Dermis microvascular lymphatic vessel endothelial cell (primary cell): ENCODE data around the gene SLCO2A1. TPM values are rescaled to one million over a fixed set of nuclear protein-coding genes. Genes with fewer than 3 reads are reported as not detected.

Source experiments
- DNase-seq, 2 donors: peaks; one replicate each; pipeline versions ENCODE4 v3.0.0 to v3.0.0-alpha.2; 2010; ENCODE audit warnings: low read depth in 2 of 2
- total RNA-seq: library from RNA; depleted of rRNA; stranded (reverse); fragments of >200 nt; gene quantifications from 2 replicates; pipeline ENCODE4 v1.2.1, GENCODE V29; 2014

SLCO2A1 gene
- total RNA-seq, 1 donor from 2014 or later: 1.2 TPM

DNA sequence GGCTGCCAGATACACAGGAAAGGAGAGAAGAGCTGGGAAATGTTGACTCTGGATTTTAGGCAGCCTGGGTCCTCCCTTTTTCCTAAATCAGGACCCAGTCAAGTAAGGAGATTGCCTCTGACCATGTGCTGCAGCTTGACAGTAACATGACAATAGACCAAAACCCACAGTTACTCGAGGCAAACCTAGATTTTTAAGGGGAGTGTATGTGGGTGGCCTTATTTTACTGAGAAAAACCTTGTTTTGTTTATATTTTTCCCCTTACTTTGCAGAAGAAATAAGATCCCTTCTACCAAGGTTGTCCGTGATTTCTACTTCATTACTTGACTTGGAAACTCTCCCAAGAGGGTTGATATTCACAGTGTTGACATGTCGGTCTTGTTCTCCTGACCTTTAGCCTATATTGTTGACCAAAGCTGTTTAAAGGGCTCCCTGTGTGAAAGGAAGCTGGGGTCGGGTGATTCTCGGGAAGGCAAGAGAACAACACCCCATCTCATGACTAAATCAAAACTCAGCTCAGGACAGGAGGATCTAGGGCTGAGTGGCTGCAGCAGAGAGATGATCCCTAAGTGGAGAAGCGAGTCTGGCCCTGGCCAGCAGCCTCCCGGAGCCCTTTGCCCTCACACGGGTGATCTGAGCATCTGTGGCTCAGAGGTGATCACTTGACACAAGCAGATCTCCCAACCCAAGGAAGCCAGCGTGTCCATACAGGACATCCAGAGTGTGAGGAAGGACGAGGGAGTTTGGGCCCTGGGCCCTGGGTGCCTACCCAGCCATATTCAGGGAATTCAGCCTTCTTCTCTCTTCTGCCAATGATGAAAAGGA is 31.0 kb upstream of the SLCO2A1 start:
- DNase-seq: peak in 1 of 2 donors; percentile 53

- no peak for DNase-seq
These were observed 30.2 kb upstream of the SLCO2A1 start for GRCh38 chr3:134059671-134060560.

- DNase-seq: no peak
These were observed 29.4 kb upstream of the SLCO2A1 start for GRCh38 chr3:134059035-134059601.

GRCh38 chr3:134057654-134058110 is 28.0 kb upstream of the SLCO2A1 start:
- no peak for DNase-seq

DNA sequence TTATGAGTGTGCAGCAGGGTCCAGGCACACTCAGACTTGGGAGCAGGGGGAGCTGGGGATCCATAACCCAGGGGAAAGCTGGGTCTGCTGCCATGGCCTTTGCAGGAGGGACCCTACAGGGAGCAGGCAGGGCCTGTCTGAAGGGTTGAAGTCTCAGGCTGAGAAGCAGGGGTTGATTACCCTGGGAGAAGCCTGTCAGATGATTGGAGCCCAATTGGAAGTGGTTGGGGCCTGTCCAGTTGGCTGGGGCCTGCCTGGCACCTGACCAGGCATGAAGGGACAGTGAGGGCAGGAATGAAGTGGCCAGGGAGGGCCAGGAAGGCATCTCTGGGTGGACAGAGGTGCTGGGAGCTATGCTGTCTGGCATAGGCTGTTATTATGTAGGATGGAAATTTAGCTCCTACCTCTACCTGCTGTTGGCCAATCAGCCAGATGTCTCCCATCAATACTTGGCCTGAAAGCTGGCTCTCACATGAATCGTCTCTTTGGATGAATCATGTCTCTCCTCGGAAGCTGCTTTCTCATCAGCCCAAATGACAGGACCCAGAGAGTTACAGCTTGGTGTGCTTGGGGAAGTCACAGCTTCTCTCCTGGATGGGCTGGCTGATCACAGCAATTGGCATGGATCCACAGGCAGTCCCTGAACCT is 27.4 kb upstream of the SLCO2A1 start:
- no peak for DNase-seq

- no peak for DNase-seq
These were observed 26.8 kb upstream of the SLCO2A1 start for GRCh38 chr3:134056464-134056891.

GRCh38 chr3:134055661-134056060 is 25.9 kb upstream of the SLCO2A1 start:
- no peak for DNase-seq

DNA sequence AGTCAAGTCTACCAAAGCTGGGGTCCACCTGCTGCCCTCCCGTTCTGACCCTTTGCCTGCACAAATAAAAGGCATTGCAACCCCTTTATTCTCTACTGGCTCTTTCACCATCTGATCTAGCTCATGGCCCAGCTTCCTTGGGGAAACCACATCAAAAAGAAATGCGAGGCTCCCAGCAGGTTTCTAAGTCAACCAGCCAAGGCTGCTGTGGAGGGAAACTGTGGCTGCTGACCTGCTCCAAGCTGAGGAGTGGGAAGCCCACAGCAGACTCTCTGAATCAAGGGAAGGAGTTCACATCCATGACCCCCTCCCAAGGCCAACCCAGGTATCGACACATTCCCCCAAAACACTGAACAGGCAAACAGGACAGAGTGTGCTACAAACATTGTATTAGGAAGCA is 25.2 kb upstream of the SLCO2A1 start:
- DNase-seq: no peak

GRCh38 chr3:134054231-134054630 is 24.5 kb upstream of the SLCO2A1 start:
- DNase-seq: no peak

- DNase-seq: no peak
These were observed 22.6 kb upstream of the SLCO2A1 start for GRCh38 chr3:134052370-134052769.

DNA sequence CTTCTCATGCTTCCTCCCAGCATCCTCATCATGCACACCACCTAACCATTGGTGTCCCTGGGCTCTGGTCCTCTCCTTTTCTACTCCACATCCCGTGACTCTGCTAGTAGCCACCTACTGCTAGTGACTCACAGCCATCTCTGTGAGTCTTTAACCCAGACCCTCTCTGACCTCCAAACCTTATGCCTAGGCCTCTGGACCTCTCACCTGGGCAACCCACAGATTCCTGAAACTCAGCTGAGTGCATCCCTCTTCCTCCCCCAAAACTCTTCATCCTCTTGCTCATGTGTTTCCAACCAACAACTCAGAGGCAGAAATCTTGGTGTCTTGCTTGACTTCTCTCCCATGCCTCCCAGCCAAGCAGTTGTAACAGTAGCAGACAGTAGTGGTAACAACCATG is 20.0 kb upstream of the SLCO2A1 start:
- no peak for DNase-seq

DNA sequence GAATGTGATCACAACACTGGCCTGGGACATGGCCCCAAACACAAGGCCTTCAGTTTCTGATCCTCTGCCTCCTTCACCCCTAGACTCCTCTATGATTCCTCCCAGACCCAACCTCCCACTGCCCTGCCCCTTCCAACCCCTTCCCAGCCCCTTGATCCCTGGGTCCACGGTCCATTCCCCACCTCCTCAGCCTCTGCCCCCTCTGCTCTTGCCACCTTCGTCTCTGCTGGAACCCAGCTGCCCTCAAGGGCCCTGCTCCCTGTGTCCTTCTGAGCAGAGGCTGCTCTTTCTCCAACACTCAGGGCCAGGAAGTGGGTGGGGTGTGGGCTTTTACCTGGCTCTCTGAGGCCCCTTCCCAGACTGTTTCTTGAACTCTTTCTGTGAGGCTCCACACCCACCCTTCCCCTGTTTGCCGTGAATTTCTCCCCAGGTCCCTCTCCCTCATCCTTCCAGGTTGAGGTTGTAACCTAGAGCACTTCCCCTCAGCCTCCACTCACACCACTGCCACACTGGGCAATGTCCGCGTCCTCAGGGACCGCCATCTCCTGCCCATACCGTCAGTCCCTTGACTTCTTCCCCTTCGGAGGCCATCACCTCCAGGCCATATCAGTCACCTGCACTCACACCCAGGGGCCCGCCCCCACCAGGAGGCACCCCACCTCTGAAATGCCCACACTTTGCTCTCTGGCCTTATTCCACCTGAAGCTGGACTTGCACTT is 18.7 kb upstream of the SLCO2A1 start:
- no peak for DNase-seq

- DNase-seq: no peak
These were observed 14.7 kb upstream of the SLCO2A1 start for GRCh38 chr3:134044459-134044858.

DNA sequence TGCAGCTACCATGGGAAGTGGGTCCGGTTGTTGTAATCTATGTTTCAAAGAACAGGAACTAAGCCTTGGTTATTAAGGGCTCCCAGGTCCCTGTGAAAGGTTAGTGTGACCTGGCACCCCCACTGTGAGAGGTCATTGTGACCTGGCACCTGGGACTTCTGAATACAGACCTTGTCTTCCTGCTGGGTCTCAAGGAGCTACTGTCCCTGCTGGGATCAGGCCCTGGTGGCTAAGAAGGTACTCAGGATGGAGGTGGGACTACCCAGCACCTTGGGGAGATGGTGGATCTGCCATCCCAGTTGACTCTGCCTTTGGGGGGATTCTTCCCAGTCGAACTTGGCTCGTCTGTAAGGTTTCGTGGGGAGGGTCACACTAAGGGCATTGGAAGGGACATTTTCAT is 10.3 kb upstream of the SLCO2A1 start:
- DNase-seq: no peak

DNA sequence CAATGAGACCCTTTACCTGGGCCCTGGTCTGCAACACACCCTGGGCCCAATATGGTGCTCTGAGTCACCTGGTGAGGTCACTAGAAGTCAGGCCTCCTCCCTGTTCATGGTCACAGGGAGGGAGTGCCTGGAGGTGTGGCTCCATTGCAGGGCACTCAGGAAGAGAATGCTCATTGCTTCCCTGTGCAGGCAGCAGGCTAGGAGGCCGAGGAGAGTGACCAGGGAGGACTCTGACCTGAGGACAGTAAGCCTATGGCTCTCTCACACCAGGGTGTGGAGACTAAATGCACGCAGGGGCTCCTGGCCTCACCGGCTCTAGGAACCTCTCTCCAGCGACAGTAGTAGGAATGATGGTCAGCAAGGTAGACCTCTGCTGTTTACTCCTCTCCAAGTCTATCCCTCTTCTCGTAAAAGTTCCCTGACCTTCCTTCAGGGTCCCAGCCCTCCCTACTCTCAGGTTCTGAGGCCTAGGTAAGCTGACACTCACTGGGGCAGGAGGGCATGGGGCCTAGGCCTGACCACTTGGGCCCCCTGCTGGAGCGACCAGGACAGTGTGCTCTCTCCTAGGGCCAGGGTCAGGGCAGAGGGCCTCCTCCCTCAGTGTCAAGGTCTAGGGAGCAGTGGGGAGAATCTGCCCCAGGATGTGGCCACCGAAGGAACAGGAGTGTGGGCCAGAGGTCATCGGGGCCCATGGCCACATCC is 9.6 kb upstream of the SLCO2A1 start:
- peak in 1 of 2 donors; percentile 22 for DNase-seq

GRCh38 chr3:134038716-134039115 is 9.0 kb upstream of the SLCO2A1 start:
- DNase-seq: no peak

- DNase-seq: no peak
These were observed 8.4 kb upstream of the SLCO2A1 start for GRCh38 chr3:134038071-134038491.

GRCh38 chr3:134037168-134037567 is 7.4 kb upstream of the SLCO2A1 start:
- no peak for DNase-seq

DNA sequence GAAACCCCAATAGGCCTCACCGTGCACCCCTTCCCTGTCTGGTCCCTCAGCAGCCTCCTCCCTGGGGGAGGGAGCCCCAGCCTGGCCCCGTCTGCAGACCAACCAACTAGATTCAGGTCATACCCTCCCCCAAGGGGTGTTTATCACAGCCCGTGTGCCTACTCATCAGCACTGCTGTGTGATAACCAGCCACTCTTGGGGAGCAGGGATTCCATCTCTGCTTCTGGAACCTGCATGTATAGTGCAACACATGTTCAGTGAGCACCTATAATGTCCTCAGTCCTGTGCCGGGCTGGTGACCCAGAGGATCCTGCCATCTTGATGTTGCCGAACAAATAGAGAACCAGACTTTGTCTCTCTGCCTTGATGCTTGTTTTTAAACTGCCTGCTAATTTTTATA is 6.6 kb upstream of the SLCO2A1 start:
- DNase-seq: no peak

- DNase-seq: no peak
These were observed 6.1 kb upstream of the SLCO2A1 start for GRCh38 chr3:134035836-134036235.
